Motor neuron (in vitro differentiated cells): ENCODE measurements around the gene ASTN2. TPM values are rescaled to one million over a fixed set of nuclear protein-coding genes. Genes with fewer than 3 reads are reported as not detected.

ENCODE experiments used
- ATAC-seq, 8 experiments: fragments of 200-7000 bp; cut with Tn5 transposase; replicated peaks in 6 of 8; 2 replicates each; pipeline ENCODE4 v1.8.0; 2021; ENCODE audit warnings: mild to moderate bottlenecking in 8 of 8, moderate library complexity in 8 of 8
- H3K27ac ChIP-seq, 2 donors: fragments of 250-450 bp; sonication (Bioruptor Pico); 2 replicates each; pipeline ENCODE4 v1.9.0; 2021; ENCODE audit warnings: antibody characterized with exemption in 2 of 2, mild to moderate bottlenecking in 2 of 2, moderate library complexity in 1 of 2
- H3K4me1 ChIP-seq, 2 donors: fragments of 250-450 bp; sonication (Bioruptor Pico); replicated peaks in 1 of 2; 2 replicates each; pipeline ENCODE4 v1.6.1; 2021; ENCODE audit warnings: antibody characterized with exemption in 2 of 2, mild to moderate bottlenecking in 2 of 2, moderate library complexity in 1 of 2
- H3K4me3 ChIP-seq, 5 donors: fragments of 250-450 bp; sonication (Bioruptor Pico); 2 replicates each; pipeline ENCODE4 v1.9.0; 2021; ENCODE audit warnings: antibody characterized with exemption in 5 of 5, mild to moderate bottlenecking in 5 of 5, moderate library complexity in 4 of 5
- WGBS, 10 experiments: fragments of 450-650 bp; shearing (Covaris generic); methylation state at CpG; one replicate each; pipeline ENCODE4 v1.0.0; 2022; 5-methylcytosine and 5-hydroxymethylcytosine counted together
- in situ Hi-C, 9 experiments: fragments of 400-800 bp; cut with MboI; loops; one replicate each; pipeline ENCODE4 v1.15.0; 2021; ENCODE audit warnings: low sequenced_read_pairs in 9 of 9, low pct_unique_long_range_greater_than_20kb in 2 of 9; ENCODE audit not compliant: unreplicated experiment in 9 of 9
- total RNA-seq, 8 experiments: library from RNA; unstranded; fragments of 300-600 nt; gene quantifications; 2 replicates each; pipeline versions ENCODE4 v1.2.3 to v1.2.4, GENCODE V29; 2022

The ASTN2 gene
- total RNA-seq, 8 experiments from 2014 or later, result 13.6 to 54.6 (median 17.9) TPM

DNA sequence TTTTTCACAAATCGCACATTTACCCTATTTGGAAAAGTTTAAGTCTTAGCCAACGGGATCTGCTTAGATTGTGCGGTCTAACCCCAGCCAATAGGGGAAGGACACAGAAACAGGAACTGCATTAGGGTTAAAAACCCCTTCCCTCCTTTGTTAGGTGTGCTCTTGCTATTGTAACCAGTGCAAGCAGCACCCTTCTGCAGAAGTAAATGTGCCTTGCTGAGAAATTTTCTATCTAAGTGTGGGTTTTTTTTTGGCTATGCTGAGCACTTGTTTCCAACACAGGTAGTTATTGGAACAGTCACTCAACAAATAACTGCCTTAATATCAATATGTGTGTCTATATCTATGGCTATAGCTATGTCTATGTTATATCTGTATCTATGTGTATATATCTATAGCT lies 537.8 kb downstream of the ASTN2 start:
- Histone ChIP-seq H3K27ac (no peak overlapping the region), H3K4me3 (no peak overlapping the region), H3K4me1 (no peaks in the 10 kb centered on the region)
- WGBS, 10 experiments, result 8 to 100% (median 96%) methylated on average over 2 to 3 of the region's 3 CpGs; no CpG with 5 or more reads in 1 of the 10 experiments
- in situ Hi-C loops, result no loop called here
- no peak for ATAC-seq

DNA sequence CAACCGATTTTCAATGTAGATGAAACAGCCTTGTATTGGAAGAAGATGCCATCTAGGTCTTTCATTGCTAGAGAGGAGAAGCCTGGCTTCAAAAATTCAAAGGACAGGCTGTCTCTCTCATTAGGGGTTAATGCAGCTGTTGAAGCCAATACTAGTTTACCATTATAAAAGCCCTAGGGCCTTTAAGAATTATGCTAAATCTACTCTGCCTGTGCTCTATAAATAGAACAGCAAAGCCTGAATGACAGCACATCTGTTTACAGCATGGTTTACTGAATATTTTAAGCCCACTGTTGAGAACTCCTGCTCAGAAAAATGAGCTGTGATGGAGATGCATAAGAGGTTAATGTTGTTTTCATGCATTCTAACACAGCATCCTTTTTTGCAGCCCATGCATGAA lies 539.3 kb downstream of the ASTN2 start:
- no peak overlapping the region for H3K27ac ChIP-seq
- no peaks in the 10 kb centered on the region for H3K4me1 ChIP-seq
- peak in 1 of 8 experiments; percentile 24 for ATAC-seq
- in situ Hi-C loops, result no loop called here
- no peak overlapping the region for H3K4me3 ChIP-seq
- WGBS, 10 experiments, result 0 to 100% (median 6%) methylated on average over 1 of the region's 1 CpG; no CpG with 5 or more reads in 6 of the 10 experiments

DNA sequence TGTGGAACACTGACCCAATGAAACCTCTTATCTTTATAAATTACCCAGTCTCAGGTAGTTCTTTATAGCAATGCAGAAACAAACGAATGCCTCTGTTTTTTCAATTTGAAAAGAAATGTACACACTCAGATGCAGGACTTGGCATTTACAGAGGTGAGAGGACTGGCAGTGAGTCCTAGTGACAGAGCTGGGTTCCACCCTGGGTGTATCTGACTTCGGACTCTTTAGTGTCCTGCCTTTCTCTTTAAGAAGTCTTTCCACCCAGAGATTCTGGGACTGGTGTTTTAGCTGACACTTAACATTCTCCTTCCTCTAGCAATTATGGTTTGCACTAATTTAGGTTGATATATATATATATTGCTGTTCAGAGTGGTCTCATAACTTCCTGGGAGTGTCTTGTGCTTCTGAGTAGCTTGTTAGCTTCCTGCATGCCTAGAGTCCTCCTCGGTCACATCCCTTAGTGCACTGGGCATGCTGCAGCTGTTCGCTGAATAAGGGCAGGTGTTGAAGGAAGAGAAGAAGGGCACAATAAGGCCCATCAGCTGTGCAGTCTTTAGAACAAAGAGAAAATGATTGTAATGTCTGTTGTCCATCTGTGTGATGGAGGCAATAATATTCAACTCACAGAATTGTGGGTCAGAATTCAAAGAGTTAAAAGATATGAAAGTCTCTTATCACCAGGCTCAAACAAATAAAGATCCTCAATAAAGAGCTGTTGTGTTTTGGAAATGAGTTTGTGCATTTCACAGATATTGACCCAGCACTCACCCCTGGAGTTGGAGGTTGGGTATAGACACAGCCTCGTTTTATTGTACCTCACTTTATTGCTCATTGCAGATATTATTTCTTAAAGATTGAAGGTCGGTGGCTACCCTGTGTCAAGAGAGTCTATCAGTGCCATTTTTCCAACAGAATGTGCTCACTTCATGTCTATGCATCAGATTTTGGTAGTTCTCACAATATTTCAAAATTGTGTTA lies 540.6 kb downstream of the ASTN2 start:
- ATAC-seq, result no peak
- Histone ChIP-seq H3K4me1 (no peaks in the 10 kb centered on the region), H3K4me3 (no peak overlapping the region), H3K27ac (no peak overlapping the region)
- WGBS, 10 experiments, result 7 to 100% (median 70%) methylated on average over 1 to 6 of the region's 6 CpGs; no CpG with 5 or more reads in 1 of the 10 experiments
- in situ Hi-C loops, result loop anchor here in 1 of 9 experiments (25.0 kb wide), 1 partner anchor 137 kb away; no protein-coding TSS in a partner anchor

DNA sequence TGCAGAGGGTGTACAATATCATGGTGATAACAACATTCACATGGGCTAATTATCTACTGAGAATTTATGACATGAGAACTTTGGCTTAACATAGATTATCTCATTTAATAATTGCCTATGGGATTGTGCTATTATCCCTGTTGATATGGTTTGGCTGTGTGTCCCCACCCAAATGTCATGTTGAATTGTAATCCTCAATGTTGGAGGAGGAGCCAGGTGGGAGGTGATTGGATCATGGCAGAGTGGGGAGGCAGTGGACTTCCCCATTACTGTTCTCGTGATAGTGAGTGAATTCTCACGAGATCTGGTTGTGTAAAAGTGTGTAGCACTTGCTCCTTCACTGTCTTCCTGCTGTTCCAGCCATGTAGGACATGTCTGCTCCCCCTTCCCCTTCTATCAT lies 541.4 kb downstream of the ASTN2 start:
- H3K4me3 ChIP-seq, result no peak overlapping the region
- ATAC-seq, result no peak
- WGBS, 10 experiments, result 0 to 100% (median 18%) methylated on average over 1 to 2 of the region's 2 CpGs; no CpG with 5 or more reads in 4 of the 10 experiments
- H3K27ac ChIP-seq, result no peak overlapping the region
- in situ Hi-C loops, result loop anchor here in 1 of 9 experiments (25.0 kb wide), 1 partner anchor 136 kb away; no protein-coding TSS in a partner anchor
- peaks cover 0 to under 1% of the 10 kb centered on the region in 2 donors for H3K4me1 ChIP-seq

DNA sequence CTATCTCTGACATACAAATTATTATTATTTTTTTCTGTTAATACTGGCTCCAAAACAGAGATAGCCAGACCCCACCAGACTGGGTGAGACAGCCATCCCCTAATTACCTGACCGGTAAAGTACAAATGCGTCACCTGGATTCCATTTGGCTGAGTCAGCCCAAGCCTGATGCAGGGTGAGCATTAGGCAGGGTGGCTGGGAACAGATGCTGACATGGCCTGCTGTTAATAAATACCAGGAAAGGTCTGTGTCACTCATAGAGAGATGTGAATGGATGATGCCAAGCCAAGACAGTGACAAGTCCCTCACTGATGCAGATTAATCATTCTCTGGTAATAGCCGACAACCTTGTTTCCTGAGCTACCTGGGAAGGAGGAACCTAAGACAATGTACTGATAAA lies 544.3 kb downstream of the ASTN2 start:
- Histone ChIP-seq H3K27ac (no peak overlapping the region), H3K4me3 (no peak overlapping the region), H3K4me1 (peaks cover 2 to 9% of the 10 kb centered on the region in 2 donors)
- in situ Hi-C loops, result loop anchor here in 1 of 9 experiments (25.0 kb wide), 1 partner anchor 133 kb away; no protein-coding TSS in a partner anchor
- no peak for ATAC-seq
- 0 to 80% (median 45%) methylated on average over 1 to 2 of the region's 3 CpGs; no CpG with 5 or more reads in 6 of the 10 experiments for WGBS, 10 experiments

DNA sequence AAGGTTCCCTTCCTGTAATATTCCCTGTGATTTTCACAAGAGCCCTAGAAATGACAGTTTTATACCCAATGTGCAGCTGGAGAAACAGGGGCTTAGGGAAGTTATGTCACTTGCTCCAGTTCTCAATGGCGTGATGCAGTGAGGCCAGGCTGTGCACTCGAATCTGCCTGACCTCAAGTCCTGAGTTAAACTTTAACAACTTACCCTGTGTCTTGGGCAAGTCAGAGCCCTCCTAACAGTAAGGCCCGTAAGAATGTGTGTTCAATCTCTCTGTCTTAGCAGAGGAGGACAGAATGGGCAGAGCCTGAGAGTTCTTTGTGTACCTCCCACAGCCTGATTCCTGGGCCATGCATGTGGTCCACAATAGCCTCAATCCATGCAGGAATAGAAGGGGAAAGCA lies 546.7 kb downstream of the ASTN2 start:
- WGBS, 10 experiments, result 17 to 20% (median 20%) methylated on average over 1 to 3 of the region's 3 CpGs; no CpG with 5 or more reads in 6 of the 10 experiments
- no peak for ATAC-seq
- in situ Hi-C loops, result loop anchor here in 2 of 9 experiments (10.0 to 25.0 kb wide), 2 partner anchors 131 to 133 kb away; no protein-coding TSS in a partner anchor

DNA sequence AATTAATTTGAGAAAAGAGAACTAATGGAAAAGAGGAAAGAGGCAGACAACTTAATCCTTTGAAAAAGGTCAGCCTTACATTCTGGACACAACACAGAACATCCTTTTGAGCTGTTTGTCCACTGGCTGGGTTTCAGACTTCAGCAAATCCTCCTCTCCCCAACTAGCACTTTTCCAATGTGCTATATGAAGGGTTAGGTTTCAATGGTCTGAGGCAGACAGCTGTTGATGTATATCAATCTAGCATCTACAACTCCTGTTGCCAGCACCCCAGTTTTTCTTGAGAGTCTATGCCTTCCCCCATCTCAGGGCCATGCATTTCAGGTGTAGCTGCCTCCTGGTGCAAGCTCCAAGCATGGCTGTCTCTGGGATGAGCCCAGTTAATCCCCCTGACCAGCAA lies 553.5 kb downstream of the ASTN2 start:
- no peak for ATAC-seq
- in situ Hi-C loops, result loop anchor here in 2 of 9 experiments (10.0 to 25.0 kb wide), 2 partner anchors 124 to 127 kb away; no protein-coding TSS in a partner anchor
- Histone ChIP-seq H3K27ac (no peak overlapping the region), H3K4me3 (no peak overlapping the region), H3K4me1 (peaks cover 0 to 4% of the 10 kb centered on the region in 2 donors)

More for the DNA sequence above, 546.7 kb downstream of the ASTN2 start:
- H3K4me1 ChIP-seq, result peaks cover 4 to 9% of the 10 kb centered on the region in 2 donors
- no peak overlapping the region for H3K4me3 ChIP-seq
- H3K27ac ChIP-seq, result peak overlapping the region in 1 of 2 donors; percentile 75

DNA sequence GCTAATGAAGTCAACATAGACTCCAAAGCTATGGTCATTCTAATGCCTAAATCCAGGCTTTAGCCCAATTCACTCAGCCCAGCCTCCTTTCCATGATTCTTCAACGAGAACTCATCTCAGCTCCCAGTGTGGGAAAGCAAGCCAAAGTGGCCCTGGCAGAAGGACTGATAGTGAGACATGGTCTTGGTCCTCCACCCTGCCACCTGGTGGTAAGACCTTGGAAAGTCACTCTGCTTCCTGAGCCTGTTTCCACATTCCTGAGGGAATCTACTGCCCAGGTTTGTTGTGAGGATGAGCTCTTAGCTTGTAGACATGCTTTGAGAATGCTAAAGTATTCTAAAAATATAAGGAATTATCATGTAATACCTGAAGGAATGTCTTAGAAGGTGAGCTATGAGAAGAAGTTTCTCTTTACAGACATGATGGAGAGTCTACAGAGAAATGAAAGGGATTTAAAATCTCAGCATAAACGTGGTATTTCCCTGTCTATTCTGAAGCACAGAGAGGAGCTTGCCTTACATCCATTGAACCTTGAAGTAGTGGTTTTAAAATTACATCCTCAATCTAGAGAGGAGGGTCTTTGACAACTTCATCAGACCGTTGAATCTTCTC lies 554.2 kb downstream of the ASTN2 start:
- WGBS, 10 experiments, result 0 to 100% (median 37%) methylated on average over 1 to 3 of the region's 3 CpGs; no CpG with 5 or more reads in 1 of the 10 experiments
- peak in 7 of 8 experiments; percentile 36 to 93 (median 67) for ATAC-seq
- in situ Hi-C loops, result loop anchor here in 2 of 9 experiments (10.0 to 25.0 kb wide), 2 partner anchors 123 to 126 kb away; no protein-coding TSS in a partner anchor

DNA sequence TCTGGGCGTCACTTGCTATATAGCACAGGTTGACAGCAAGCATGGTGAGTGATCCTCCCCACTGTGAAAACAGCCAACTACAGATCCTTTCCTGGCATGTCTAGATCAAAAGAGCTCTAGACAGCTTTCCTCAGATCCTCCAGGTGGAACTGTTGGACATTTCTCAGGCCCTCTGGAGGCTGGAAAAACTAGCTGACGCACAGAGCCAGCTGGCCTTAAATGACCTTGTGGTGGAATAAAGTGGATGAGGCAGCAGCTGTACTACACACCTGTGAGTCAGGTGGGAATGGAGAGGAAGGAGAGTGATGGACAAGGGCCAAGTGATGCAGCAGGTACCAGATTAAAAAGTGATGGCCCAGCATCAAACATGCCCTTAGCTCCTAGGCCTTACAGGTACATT lies 555.1 kb downstream of the ASTN2 start:
- in situ Hi-C loops, result loop anchor here in 4 of 9 experiments (5.0 to 25.0 kb wide), 3 partner anchors 122 to 125 kb away; no protein-coding TSS in a partner anchor
- Histone ChIP-seq H3K4me1 (no peaks in the 10 kb centered on the region), H3K4me3 (no peak overlapping the region), H3K27ac (no peak overlapping the region)
- WGBS, 10 experiments, result 33 to 100% (median 100%) methylated on average over 1 to 2 of the region's 2 CpGs; no CpG with 5 or more reads in 5 of the 10 experiments
- ATAC-seq, result no peak

More for the DNA sequence above, 554.2 kb downstream of the ASTN2 start:
- Histone ChIP-seq H3K4me1 (peaks cover 0 to 3% of the 10 kb centered on the region in 2 donors), H3K4me3 (no peak overlapping the region), H3K27ac (no peak overlapping the region)

DNA sequence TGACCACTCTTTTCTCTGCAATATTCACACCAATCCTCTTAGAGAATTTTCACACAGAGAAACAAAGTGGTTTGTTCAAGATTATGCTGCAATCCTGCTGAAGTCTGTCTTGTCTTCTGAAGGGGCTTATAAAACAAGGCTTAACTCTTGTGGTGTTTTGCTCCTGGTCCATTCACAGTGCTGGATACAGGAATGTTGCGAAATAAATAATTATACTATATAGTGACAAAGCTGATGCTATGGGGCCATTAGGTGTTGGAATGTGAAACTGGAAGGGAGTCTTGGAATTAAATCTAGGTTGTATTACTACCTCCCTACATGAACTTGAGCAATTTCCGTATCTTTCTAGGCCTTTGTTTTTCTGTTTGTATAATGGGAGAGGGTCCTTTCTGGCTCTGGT lies 557.5 kb downstream of the ASTN2 start:
- in situ Hi-C loops, result loop anchor here in 3 of 9 experiments (5.0 to 25.0 kb wide), 3 partner anchors 120 to 123 kb away; no protein-coding TSS in a partner anchor
- WGBS, 10 experiments, result 0 to 92% (median 60%) methylated on average over 1 to 2 of the region's 2 CpGs; no CpG with 5 or more reads in 2 of the 10 experiments

DNA sequence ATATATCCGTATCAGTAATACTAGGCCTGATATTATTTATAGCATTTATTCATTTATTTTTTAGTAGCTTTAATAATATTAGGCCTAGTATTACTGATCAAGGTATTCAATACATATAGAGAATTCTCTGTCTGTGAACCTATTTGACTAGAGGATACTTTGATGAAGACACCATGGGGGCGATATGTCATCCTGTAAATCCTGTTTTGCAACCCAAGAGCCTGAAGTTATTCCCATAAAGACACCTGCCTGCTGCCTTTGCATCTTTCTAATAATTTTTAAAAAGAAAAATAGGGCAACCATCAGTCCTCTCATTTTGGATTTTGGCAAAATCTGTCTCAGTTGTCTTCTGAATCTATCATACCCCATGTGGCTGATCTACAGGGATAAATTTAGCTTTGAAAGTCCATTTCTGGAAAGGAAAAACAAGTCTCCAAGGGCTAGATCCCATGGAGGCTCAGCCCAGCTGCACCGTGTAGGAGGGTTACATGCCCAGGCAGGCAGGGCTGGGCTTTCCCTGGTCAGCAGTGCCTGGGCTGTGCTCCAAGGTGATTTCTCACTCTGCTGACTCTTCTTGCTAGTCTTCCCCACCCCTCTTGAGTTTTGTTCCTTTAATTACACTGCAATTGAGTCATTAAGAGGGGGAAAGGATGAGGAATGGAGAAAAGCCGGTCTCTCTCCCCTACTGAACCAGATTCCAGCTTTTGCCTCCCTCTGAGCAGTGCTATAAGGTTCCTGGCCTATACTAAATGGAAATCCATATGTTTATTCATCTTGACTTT lies 558.8 kb downstream of the ASTN2 start:
- in situ Hi-C loops, result loop anchor here in 3 of 9 experiments (5.0 to 25.0 kb wide), 3 partner anchors 119 to 121 kb away; no protein-coding TSS in a partner anchor
- ATAC-seq, result peak in 2 of 8 experiments; percentile 85 to 94
- no peak overlapping the region for H3K27ac ChIP-seq
- no peak overlapping the region for H3K4me3 ChIP-seq
- no peaks in the 10 kb centered on the region for H3K4me1 ChIP-seq
- WGBS, 10 experiments, result 8 to 90% (median 70%) methylated on average over 2 to 4 of the region's 4 CpGs; no CpG with 5 or more reads in 1 of the 10 experiments

More for the DNA sequence above, 557.5 kb downstream of the ASTN2 start:
- no peak overlapping the region for H3K4me3 ChIP-seq
- no peaks in the 10 kb centered on the region for H3K4me1 ChIP-seq
- no peak for ATAC-seq
- H3K27ac ChIP-seq, result no peak overlapping the region

DNA sequence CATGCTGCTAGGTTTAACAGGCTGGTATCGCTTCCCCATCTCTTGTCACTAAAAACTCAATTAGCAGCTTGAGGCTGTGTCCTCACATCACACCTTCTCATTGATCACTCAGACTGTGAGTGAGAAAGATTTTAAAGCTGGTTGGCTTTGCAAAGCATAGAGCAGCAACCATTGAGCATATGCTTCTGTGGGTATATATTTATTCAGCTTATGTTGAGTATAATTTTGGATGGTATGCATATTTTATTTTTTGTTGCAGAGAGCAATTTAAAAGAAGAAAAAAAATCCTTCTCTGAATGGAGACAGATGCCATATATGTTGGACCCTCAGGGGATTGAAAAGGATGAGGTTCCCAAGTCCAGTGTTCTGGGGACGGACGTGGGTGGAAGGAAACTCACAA lies 565.1 kb downstream of the ASTN2 start:
- in situ Hi-C loops, result loop anchor here in 3 of 9 experiments (10.0 to 25.0 kb wide), 3 partner anchors 105 to 115 kb away; no protein-coding TSS in a partner anchor
- ATAC-seq, result no peak
- Histone ChIP-seq H3K4me3 (no peak overlapping the region), H3K27ac (no peak overlapping the region), H3K4me1 (no peaks in the 10 kb centered on the region)
- 0 to 100% (median 60%) methylated on average over 1 to 3 of the region's 3 CpGs; no CpG with 5 or more reads in 3 of the 10 experiments for WGBS, 10 experiments
